Midbrain (tissue), 1 donor: ENCODE measurements around the gene NFE2L3.
"Not testable (repeated sequence)": the region's sequence is repeated elsewhere in the genome, so short reads cannot be mapped to it uniquely, and the experiment has no call there.

Experiments used
- DNase-seq: peaks from one replicate; lab custom pipeline; 2025; lab: John Stamatoyannopoulos, UW

NFE2L3 gene

GRCh38 chr7:26186364-26187311 lies 34.6 kb downstream of the NFE2L3 start:
- no peak for DNase-seq

DNA sequence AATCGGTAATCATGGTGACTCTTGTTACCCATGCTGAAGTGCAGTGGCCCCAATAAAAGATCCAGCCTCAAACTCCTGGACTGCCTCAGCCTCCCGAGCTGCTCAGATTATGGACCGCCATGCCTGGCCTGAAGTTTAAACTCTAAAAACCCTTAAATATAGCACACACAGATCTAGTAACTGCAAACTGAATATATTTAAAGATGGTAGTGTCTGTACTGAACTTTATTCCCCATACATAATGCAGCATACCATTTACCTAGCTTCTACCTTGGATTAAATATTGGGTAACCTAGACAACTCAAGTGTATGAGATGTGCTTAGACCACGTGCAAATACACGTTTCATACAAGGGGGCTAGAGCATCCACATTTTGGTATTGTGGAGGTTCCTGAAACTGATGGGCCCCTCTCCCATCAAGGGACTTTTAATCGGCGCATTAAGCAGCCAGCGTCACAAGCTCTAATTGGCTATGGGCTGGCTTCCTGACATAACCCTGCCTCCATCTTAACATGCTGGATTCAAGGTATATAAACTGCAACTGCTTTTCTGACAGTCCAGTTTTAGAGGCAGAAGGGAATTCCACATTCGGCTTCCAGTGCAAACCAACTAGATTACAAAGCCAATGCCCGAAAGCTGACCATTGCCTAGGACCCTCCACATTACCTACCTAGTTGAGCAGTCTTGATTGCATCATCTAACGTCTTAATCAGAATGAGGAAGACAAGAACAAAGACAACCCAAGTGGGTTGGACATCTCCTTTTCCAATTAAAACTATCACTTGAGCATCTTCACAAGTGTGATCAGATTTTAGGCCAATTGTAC lies 35.6 kb downstream of the NFE2L3 start:
- no peak for DNase-seq

DNA sequence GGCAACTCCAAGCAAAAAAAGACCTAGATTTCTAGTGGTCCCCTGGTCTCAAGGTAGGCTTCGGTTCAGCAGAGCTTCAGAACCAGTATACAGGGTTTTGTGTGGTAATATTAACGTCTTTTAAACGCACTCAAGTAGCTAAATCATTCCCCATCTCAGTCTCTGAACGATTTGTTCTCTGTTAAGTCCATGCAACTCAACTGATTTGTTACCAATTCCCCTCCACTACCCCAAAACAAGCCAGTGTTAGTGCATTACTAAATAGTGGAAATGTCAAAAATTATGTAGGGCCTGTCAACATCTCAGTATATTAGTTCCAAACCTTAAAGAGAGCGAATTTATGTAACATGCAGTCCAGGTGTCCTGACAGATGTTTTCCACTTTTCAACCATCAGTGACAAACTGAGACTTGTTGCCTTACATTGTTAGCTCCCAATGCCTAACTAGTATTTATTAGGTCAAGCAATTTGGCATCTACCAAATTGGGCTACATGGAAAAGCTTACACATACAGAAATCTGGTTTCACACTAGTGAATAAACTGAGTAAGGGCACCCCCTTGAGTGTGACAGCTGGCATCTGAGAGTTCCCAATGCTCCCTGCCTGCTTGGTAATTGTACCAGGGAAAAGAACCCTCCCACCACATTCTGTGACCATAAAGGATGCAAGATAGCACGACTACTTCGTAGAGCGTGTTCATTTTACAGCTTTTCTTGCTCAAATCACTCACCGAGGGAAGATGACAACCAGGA lies 36.4 kb downstream of the NFE2L3 start:
- no peak for DNase-seq

DNA sequence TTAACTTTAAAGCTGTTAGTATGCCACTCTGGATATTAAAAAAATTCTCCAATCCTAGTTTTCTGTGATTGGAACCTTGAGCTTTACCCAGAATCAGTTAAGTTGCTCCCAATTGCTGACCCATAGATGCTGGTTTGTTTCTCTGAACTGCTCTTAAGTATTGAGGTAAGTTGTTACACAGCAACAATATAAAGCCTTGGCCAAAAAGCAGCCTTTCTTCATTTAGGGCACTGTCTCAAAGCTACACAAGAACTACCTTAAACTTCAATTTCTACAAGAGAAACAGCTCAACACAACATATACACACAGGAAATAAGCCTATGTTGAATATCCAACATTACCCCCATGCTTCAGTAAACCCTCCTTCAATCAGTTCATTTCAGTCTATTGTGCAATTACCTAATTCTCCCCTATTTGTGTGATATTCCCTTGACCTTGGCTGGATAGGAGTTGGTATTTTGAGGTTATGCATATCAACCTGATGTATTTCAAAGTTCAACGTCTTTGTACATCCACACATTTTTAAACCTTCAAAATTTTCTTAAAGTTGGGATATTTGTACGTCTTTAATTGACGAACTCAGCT lies 37.1 kb downstream of the NFE2L3 start:
- no peak for DNase-seq

- no peak for DNase-seq
Observed at GRCh38 chr7:26189697-26190096, 37.7 kb downstream of the NFE2L3 start.

GRCh38 chr7:26190417-26190869 lies 38.4 kb downstream of the NFE2L3 start:
- DNase-seq, result no peak

DNA sequence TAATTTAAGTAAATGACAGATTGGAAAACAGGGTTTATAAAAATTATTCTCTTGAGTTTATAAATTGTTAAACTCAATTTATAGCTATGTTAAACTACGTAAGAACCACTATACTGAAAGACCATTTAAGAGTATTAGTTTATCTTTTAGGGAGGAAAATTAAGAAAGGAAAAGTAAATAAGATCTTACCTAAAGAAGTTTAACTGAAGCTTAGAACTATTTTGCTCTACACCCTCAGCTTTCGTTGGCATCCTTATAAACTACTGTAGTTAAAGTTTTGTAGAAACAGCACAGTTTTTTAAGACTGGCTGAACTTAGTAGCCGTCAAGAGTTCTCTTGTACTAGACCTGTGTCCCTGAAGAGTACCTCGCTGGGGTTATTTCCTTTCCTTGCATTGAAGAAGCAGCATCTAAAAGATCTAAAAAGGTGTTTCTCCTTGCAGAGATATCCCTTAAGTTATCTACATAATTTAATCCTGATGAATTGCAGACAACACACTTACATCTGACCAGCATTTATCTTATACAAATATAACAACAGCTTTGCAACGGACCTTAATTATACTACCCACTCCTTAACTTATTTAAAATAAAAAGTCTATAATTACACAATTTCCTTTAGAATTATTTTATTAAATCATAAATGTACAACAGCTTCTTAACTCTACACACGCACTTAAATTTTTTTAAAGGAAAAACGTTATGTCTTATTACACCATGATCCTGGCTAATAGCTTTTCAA lies 39.4 kb downstream of the NFE2L3 start:
- DNase-seq, result no peak

DNA sequence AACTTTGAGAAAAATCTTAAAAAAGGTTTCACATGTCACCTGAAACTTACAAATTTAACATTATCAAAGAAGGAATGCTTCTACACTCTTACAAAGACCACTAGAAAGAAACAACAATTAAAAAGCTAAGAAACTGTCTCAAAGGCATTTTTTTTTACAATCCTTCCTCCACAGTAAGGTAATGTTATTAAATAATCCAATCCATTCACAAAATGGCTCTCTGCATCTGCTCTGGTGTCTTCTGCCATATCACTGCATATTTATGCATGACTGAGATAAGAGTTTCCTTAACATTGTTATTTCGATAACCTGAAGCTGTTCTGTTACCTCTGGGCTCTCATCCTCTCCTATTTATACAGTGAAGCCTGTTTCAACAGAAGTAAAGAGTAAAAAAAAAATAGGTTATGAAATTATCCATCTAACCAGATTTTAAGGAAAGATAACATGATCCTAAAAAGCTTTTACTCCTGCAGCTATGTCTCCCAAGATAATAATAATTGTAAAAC lies 40.0 kb downstream of the NFE2L3 start:
- DNase-seq, result no peak

GRCh38 chr7:26192485-26193087 lies 40.6 kb downstream of the NFE2L3 start:
- DNase-seq, result no peak

- DNase-seq, result no peak
Observed at GRCh38 chr7:26193432-26194207, 41.6 kb downstream of the NFE2L3 start.

DNA sequence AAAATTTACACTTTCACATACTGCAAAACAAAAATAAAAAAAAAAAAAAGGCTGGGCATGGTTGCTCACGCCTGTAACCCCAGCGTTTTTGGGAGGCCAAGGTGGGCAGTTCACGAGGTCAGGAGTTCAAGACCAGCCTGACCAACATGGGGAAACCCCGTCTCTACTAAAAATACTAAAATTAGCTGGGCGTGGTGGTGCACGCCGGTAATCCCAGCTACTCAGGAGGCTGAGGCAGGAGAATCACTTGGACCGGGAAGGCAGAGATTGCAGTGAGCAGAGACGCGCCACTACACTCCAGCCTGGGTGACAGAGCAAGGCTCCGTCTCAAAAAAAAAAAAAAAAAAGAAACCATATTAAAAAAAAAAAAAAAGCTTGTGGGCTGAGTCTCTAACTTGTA lies 42.8 kb downstream of the NFE2L3 start:
- DNase-seq, result not testable (repeated sequence)

- DNase-seq, result no peak
Observed at GRCh38 chr7:26195182-26195581, 43.2 kb downstream of the NFE2L3 start.

- DNase-seq, result peak; percentile 5
Observed at GRCh38 chr7:26195867-26196657, 44.1 kb downstream of the NFE2L3 start.

DNA sequence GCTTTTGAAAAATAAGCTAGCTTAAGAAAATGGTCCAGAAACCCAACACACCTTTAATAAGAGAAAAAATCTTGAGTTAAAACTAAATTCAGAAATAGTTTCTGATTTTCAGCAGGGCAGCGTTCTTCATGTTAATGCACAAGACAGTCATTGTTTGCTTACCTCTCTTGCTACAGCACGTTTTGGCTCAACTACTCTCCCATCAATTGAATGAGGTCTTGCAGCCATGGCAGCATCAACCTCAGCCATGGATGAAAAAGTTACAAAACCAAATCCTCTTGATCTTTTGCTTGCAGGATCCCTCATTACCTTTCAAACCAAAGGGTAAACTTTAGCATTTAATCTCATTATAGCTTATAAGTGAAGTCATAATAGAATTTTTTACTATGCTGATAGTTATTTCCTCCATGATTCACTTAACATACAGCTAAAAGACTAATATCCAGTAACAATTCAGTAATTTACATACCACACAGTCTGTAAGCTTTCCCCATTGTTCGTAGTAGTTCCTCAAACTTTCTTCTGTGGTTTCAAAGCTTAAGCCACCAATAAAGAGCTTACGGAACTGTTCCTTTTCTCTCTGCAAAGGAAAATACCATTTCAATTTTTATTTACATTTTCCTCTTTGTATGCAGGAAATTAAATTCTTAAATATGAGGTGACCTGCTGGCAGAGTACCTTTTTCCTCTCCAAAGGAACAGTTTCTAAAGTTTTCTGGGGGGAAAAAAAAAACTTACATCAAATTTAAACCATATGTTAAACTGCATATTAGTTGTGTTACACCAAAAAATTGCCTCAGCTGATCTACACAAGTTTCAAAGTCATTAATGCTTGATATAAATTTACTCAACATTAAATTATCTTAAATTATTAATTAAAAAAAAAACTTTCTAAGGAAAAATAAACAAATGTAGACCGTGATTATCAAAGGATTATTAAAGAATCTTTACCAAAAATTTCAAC lies 45.4 kb downstream of the NFE2L3 start:
- DNase-seq, result peak; percentile 13

GRCh38 chr7:26198133-26198780 lies 46.3 kb downstream of the NFE2L3 start:
- DNase-seq, result peak; percentile 29

DNA sequence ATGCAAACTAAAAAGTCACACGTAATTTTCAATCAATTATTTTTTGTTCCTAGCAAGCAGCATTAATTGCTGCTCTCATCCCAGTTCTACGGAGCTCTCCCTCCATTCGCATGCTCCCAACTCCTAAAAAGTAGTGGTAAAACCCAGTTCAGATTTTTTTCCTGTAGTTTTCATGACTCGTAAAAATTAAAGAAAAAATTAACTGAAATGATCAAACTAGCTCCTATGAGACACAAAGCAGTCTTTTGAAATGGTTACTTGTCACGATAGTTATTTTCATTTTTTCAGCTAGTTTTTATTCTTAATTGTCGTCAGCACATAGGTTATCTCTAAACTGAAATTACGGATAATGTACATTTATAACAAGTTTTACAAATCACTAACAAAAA lies 46.8 kb downstream of the NFE2L3 start:
- no peak for DNase-seq
